ENCODE measurements around the gene MCF2L. TPM values are rescaled to one million over a fixed set of nuclear protein-coding genes. Genes with fewer than 3 reads are reported as not detected.

The MCF2L gene
- total RNA-seq, 6 experiments from 2014 or later = 9.6 to 18.4 (median 11.7) TPM

GRCh38 chr13:113125506-113126264 is 156.7 kb downstream of the MCF2L start:
- intact Hi-C loops (cut with DNase I) = no loop called here
- no peaks in the 10 kb centered on the region for H3K27me3 ChIP-seq
- H3K9me3 ChIP-seq = no peaks in the 10 kb centered on the region
- ATAC-seq (no peak), DNase-seq (peak in 1 of 3 donors; percentile 38)
- H3K27ac ChIP-seq = no peak overlapping the region
- no peak for TF ChIP-seq POLR2A (IDR thresholded peaks at IDR 0.05)
- TF ChIP-seq, protein P1, sequence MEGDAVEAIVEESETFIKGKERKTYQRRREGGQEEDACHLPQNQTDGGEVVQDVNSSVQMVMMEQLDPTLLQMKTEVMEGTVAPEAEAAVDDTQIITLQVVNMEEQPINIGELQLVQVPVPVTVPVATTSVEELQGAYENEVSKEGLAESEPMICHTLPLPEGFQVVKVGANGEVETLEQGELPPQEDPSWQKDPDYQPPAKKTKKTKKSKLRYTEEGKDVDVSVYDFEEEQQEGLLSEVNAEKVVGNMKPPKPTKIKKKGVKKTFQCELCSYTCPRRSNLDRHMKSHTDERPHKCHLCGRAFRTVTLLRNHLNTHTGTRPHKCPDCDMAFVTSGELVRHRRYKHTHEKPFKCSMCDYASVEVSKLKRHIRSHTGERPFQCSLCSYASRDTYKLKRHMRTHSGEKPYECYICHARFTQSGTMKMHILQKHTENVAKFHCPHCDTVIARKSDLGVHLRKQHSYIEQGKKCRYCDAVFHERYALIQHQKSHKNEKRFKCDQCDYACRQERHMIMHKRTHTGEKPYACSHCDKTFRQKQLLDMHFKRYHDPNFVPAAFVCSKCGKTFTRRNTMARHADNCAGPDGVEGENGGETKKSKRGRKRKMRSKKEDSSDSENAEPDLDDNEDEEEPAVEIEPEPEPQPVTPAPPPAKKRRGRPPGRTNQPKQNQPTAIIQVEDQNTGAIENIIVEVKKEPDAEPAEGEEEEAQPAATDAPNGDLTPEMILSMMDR (IDR thresholded peaks at IDR 0.05) = no peak
- H3K4me1 ChIP-seq = peaks cover 0 to 15% (median 4%) of the 10 kb centered on the region in 4 donors
- 86% methylated on average over 16 of the region's 19 CpGs for WGBS (ENCODE audit: insufficient coverage, low coverage, low lambda C conversion rate, missing lambda C conversion rate)
- peaks cover 0 to 6% (median 0%) of the 10 kb centered on the region in 4 donors for H3K36me3 ChIP-seq
- no peak overlapping the region for H3K4me3 ChIP-seq

- Histone ChIP-seq H3K4me3 (no peak overlapping the region), H3K27ac (no peak overlapping the region), H3K36me3 (peaks cover 0 to 10% (median 0%) of the 10 kb centered on the region in 4 donors), H3K4me1 (peaks cover 0 to 15% (median 4%) of the 10 kb centered on the region in 4 donors), H3K9me3 (no peaks in the 10 kb centered on the region), H3K27me3 (no peaks in the 10 kb centered on the region)
- intact Hi-C loops (cut with DNase I) = no loop called here
- ATAC-seq (no peak), DNase-seq (no peak)
- 88% methylated on average over 13 of the region's 18 CpGs for WGBS (ENCODE audit: insufficient coverage, low coverage, low lambda C conversion rate, missing lambda C conversion rate)
- TF ChIP-seq, protein P1 (IDR thresholded peaks at IDR 0.05) = no peak
- TF ChIP-seq POLR2A (IDR thresholded peaks at IDR 0.05) = no peak
Measured at GRCh38 chr13:113126265-113127150, 157.5 kb downstream of the MCF2L start.

GRCh38 chr13:113129480-113129879 is 160.5 kb downstream of the MCF2L start:
- Histone ChIP-seq H3K4me3 (no peak overlapping the region), H3K9me3 (no peaks in the 10 kb centered on the region), H3K27ac (no peak overlapping the region), H3K27me3 (no peaks in the 10 kb centered on the region), H3K36me3 (peaks cover 0 to 20% (median 0%) of the 10 kb centered on the region in 4 donors), H3K4me1 (peaks cover 0 to 4% (median 0%) of the 10 kb centered on the region in 4 donors)
- 91% methylated on average over 6 of the region's 27 CpGs for WGBS (ENCODE audit: insufficient coverage, low coverage, low lambda C conversion rate, missing lambda C conversion rate)
- no peak for TF ChIP-seq POLR2A (IDR thresholded peaks at IDR 0.05)
- intact Hi-C loops (cut with DNase I) = no loop called here
- DNase-seq (no peak), ATAC-seq (peak in 1 of 4 donors; percentile 32)

DNA sequence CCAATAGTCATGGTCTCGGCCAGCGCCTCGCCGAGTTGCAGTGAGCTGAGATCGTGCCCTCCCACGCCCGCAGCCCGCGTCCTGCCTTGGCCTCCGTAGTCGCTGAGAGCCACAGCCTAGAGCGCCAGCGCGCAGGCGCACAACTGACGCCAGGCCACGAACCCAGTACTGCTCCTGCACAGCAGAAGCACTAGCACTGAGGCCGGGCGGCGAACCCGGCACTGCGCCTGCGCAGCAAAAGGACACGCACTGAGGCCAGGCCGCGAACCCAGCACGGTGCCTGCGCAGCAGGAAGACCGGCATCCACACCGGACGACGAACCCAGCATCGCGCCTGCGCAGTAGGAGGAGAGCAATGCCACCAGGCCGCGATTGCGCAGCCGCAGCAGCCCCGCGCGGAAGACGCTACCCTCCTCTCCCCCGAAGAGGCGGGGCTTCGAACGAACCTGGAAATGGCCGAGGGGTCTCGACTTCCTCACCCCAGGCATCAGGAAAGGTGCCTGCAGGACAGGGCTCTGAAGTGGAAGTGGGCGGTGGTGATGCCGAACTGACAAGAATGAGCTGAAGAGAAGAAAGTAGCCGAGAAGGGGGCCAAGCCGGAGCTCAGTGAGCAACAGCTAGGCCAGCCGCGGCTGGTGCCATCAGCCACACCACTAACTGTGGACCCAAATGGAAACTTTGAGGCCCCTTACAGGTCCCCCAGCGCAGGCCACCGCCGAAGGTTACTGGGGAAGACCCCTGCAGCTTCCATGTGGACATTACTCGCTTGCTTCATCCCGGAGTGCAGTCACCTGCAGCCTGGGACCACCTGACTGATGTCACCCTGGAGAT is 161.1 kb downstream of the MCF2L start:
- H3K9me3 ChIP-seq = no peaks in the 10 kb centered on the region
- intact Hi-C loops (cut with DNase I) = no loop called here
- H3K36me3 ChIP-seq = peaks cover 0 to 20% (median 0%) of the 10 kb centered on the region in 4 donors
- peak overlapping the region in 1 of 3 donors; percentile 20 for H3K4me3 ChIP-seq
- H3K27me3 ChIP-seq = no peaks in the 10 kb centered on the region
- H3K27ac ChIP-seq = no peak overlapping the region
- ATAC-seq (peak; percentile 14 to 44 (median 25)), DNase-seq (peak in 1 of 3 donors; percentile 39)
- H3K4me1 ChIP-seq = no peaks in the 10 kb centered on the region
- no peak for TF ChIP-seq POLR2A (IDR thresholded peaks at IDR 0.05)
- TF ChIP-seq, protein P1 (IDR thresholded peaks at IDR 0.05) = no peak
- WGBS (ENCODE audit: insufficient coverage, low coverage, low lambda C conversion rate, missing lambda C conversion rate) = 70% methylated on average over 24 of the region's 60 CpGs
